ENCODE measurements around the gene IRF3.
A peak's percentile ranks its signal among the peaks of the same experiment; 100 is the strongest.
"Not testable (repeated sequence)": the region's sequence is repeated elsewhere in the genome, so short reads cannot be mapped to it uniquely, and the experiment has no call there.

IRF3 gene

GRCh38 chr19:49645592-49645991 is 20.1 kb downstream of the IRF3 start:
- DNase-seq, result no peak

GRCh38 chr19:49643466-49643865 is 22.2 kb downstream of the IRF3 start:
- DNase-seq, result no peak

- DNase-seq, result peak; percentile 47
These were observed 23.1 kb downstream of the IRF3 start for GRCh38 chr19:49642492-49643035.

GRCh38 chr19:49641688-49642491 is 23.8 kb downstream of the IRF3 start, which contains the start of gene SCAF1:
Gene SCAF1, plus strand, starts transcription at chr19:49642209. Its CDS starts 2,818 bp downstream, at chr19:49645027.
- DNase-seq, result peak; percentile 100

GRCh38 chr19:49640113-49640898 is 25.4 kb downstream of the IRF3 start, which contains the start of gene RRAS:
Gene RRAS, minus strand, starts transcription at chr19:49640143. Its CDS starts 45 bp downstream, at chr19:49640098.
- peak; percentile 100 for DNase-seq

- DNase-seq, result peak; percentile 45
These were observed 26.1 kb downstream of the IRF3 start for GRCh38 chr19:49639401-49640112.

- peak; percentile 57 for DNase-seq
These were observed 27.6 kb downstream of the IRF3 start for GRCh38 chr19:49637821-49638738.

- no peak for DNase-seq
These were observed 29.3 kb downstream of the IRF3 start for GRCh38 chr19:49636233-49636932.

- DNase-seq, result peak; percentile 38
These were observed 30.0 kb downstream of the IRF3 start for GRCh38 chr19:49635530-49636232.

- not testable (repeated sequence) for DNase-seq
These were observed 32.4 kb downstream of the IRF3 start for GRCh38 chr19:49633273-49633672.

- DNase-seq, result no peak
These were observed 33.1 kb downstream of the IRF3 start for GRCh38 chr19:49632576-49632975.

GRCh38 chr19:49631610-49632192 is 34.0 kb downstream of the IRF3 start:
- DNase-seq, result peak; percentile 65

- no peak for DNase-seq
These were observed 34.6 kb downstream of the IRF3 start for GRCh38 chr19:49631014-49631588.

- no peak for DNase-seq
These were observed 36.0 kb downstream of the IRF3 start for GRCh38 chr19:49629659-49630058.

- DNase-seq, result no peak
These were observed 39.4 kb downstream of the IRF3 start for GRCh38 chr19:49626226-49626625.

GRCh38 chr19:49624967-49625910 is 40.4 kb downstream of the IRF3 start:
- no peak for DNase-seq

GRCh38 chr19:49617860-49618259 is 47.8 kb downstream of the IRF3 start:
- DNase-seq, result not testable (repeated sequence)

GRCh38 chr19:49616945-49617344 is 48.7 kb downstream of the IRF3 start:
- DNase-seq, result no peak
